ENCODE measurements around the gene AMOTL2.

The AMOTL2 gene

DNA sequence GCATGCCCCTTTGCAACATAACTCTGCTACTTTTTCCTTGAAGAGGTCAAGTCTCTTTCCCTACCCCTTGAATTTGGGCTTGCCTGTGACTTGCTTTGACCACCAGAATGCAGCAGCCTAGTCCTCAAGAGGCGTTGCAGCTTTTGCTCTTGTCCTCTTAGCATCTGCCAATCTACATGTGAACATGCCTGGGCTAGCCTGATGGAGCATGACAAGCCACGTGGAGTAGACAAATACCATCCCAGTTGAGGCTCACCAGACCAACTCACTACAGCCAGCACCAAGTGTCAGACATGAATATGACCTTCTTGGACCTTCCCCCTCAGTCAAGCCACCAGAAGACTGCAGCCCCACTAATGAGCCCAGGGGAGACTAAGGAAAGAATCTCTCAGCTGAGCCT is 32.9 kb downstream of the AMOTL2 start:
- DNase-seq (ENCODE audit: low spot score), result no peak
- in situ Hi-C loops (cut with MboI; ENCODE audit: low pct_unique_long_range_greater_than_20kb, low sequenced_read_pairs, unreplicated experiment), result no loop called here

DNA sequence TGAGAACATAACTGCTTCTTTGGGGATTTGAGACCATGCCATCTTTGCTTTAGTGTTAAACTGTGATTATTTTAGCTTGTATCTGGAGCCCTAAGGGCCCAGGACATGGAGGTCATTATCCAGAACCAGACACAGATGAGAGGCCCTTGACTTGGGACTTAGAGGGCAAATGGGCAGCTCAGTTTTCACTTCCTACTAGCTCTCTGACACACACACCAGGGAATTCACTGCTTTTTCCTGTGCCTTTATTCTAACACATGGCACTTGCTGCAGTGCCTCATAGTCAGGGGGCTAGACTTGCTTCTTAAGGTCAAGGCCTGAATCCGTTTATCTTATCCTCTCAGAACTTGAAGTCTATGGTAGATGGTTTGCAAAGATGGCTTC is 33.3 kb downstream of the AMOTL2 start:
- in situ Hi-C loops (cut with MboI; ENCODE audit: low pct_unique_long_range_greater_than_20kb, low sequenced_read_pairs, unreplicated experiment), result no loop called here
- no peak for DNase-seq (ENCODE audit: low spot score)
- TF ChIP-seq, protein P1, sequence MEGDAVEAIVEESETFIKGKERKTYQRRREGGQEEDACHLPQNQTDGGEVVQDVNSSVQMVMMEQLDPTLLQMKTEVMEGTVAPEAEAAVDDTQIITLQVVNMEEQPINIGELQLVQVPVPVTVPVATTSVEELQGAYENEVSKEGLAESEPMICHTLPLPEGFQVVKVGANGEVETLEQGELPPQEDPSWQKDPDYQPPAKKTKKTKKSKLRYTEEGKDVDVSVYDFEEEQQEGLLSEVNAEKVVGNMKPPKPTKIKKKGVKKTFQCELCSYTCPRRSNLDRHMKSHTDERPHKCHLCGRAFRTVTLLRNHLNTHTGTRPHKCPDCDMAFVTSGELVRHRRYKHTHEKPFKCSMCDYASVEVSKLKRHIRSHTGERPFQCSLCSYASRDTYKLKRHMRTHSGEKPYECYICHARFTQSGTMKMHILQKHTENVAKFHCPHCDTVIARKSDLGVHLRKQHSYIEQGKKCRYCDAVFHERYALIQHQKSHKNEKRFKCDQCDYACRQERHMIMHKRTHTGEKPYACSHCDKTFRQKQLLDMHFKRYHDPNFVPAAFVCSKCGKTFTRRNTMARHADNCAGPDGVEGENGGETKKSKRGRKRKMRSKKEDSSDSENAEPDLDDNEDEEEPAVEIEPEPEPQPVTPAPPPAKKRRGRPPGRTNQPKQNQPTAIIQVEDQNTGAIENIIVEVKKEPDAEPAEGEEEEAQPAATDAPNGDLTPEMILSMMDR (IDR thresholded peaks at IDR 0.05; ENCODE audit: extremely low read depth, insufficient read depth, missing control alignments), result no peak

More for the DNA sequence above, 32.9 kb downstream of the AMOTL2 start:
- TF ChIP-seq, protein P1 (IDR thresholded peaks at IDR 0.05; ENCODE audit: extremely low read depth, insufficient read depth, missing control alignments), result no peak

DNA sequence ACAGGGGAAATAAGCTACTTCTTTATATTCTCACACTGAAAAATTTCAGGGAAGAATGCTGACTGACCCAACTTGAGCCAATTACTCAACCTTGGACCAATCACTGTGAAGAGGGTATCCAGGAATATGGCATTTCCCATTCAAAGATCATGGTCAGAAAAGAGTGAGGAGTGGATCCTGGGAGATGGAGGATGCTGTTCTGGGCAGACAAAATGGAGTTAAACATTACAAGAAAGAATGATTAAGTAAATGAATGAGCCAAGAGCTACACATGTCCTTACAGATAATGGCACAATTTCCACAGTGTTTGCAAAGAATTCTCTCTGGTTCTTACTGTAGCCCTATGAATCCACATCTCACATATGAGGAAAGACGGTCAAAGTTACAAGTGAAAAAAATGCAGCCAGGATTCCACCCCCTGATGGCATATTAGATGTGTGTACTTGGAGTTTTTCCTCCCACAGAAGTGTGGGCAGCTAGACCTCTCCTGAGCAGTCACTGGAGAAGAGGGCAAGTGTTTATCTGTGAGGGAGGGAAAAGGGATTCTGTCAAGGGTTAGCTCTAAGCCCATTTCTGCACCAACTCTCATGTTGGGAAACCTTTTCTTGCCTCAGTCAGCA is 33.8 kb downstream of the AMOTL2 start:
- no peak for DNase-seq (ENCODE audit: low spot score)
- TF ChIP-seq, protein P1 (IDR thresholded peaks at IDR 0.05; ENCODE audit: extremely low read depth, insufficient read depth, missing control alignments), result no peak
- in situ Hi-C loops (cut with MboI; ENCODE audit: low pct_unique_long_range_greater_than_20kb, low sequenced_read_pairs, unreplicated experiment), result no loop called here

DNA sequence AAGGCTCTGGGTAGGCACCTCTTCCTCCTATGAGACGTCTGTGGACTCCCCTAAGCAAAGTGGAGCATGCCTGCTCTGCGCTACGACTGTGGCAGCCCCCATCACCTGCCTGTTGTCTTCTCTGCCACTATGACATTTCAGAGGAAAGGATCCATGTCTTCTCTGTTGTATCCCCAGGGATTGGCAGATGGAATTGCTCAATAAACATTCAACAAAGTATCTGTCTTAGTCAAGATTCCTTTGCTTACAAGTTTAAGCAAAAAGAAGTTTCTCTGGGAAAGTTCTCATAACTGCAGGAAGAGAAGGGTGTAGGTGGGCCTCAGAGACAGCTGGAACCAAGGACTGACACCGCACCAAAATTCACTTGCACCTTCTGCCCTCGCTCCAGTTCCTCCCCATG is 34.3 kb downstream of the AMOTL2 start:
- TF ChIP-seq, protein P1 (IDR thresholded peaks at IDR 0.05; ENCODE audit: extremely low read depth, insufficient read depth, missing control alignments), result no peak
- in situ Hi-C loops (cut with MboI; ENCODE audit: low pct_unique_long_range_greater_than_20kb, low sequenced_read_pairs, unreplicated experiment), result no loop called here
- DNase-seq (ENCODE audit: low spot score), result no peak

DNA sequence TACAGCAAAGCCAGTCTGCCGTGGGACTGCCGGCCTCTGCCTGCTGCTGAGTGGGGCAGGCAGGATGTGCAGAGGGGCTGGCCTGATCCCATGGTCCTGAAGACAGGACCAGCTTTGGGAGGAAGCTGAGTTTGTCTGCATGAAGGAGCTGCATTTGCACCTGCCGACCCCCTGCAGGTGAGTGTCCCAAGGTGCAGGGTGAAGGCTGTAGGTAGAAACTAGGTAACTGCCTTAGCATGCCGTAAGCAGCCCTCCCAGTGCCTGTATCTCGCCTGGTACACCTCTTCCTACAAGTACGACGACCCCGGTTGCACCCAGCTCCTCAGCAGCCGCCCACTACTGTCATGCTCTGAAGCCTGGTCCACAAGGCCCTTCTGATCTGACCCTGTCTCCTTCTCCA is 34.9 kb downstream of the AMOTL2 start:
- DNase-seq (ENCODE audit: low spot score), result no peak
- in situ Hi-C loops (cut with MboI; ENCODE audit: low pct_unique_long_range_greater_than_20kb, low sequenced_read_pairs, unreplicated experiment), result no loop called here
- TF ChIP-seq, protein P1 (IDR thresholded peaks at IDR 0.05; ENCODE audit: extremely low read depth, insufficient read depth, missing control alignments), result no peak

DNA sequence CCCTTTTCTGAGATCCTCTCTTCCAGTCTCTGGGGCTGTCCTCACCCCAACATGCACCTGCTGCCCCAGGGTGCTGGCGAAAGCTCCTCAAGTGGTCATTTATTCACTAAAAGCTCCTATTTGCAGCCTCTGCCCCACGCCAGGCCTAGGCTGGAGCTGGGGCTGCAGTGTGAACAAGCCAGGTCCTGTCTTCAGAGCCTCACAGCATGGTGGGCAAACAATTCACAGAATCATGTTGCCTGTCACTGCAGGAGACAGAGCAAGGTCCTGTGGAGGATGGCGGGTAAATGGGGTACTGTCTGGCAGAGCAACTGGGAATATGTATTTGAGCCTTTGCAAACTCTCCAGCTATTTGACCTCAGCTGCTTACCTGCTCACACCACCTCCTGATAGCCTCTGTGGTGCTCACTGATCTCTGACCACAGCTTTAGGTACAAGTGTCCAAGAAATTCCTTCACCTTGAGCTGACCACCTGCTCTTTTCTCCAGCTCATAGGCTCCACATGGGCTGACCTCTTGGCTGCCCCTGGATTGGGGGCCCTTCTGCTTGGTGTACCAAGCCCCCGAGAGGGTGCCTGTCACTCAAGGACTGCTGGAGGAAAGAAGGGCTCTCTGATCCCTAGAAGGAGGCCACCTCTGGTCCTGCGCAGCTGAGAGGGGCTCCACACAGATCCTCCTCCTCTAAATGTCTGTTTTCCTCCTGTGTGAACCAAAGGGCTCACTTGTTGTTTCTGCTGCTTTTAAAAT is 35.6 kb downstream of the AMOTL2 start:
- TF ChIP-seq, protein P1 (IDR thresholded peaks at IDR 0.05; ENCODE audit: extremely low read depth, insufficient read depth, missing control alignments), result no peak
- in situ Hi-C loops (cut with MboI; ENCODE audit: low pct_unique_long_range_greater_than_20kb, low sequenced_read_pairs, unreplicated experiment), result no loop called here
- no peak for DNase-seq (ENCODE audit: low spot score)
